K562 (cell line): ENCODE results near the gene ERI2.

Experiments
- HDGF ChIP-seq: fragments of 450-650 bp; IDR thresholded peaks from 2 replicates; pipeline ENCODE4 v1.6.1; 2016
- HSF4 ChIP-seq: fragments of 250-450 bp; sonication (Bioruptor Pico); IDR thresholded peaks from 2 replicates; pipeline ENCODE4 v2.1.2; 2022; ENCODE audit warnings: mild to moderate bottlenecking, moderate library complexity, borderline replicate concordance
- NCOA6 ChIP-seq: fragments of 450-650 bp; IDR thresholded peaks from 2 replicates; pipeline ENCODE4 v1.6.1; 2017; ENCODE audit warnings: mild to moderate bottlenecking
- TF ChIP-seq, protein P1 (sequence below), 2 experiments: fragments of 450-650 bp; formaldehyde crosslinking in 1 of 2; IDR thresholded peaks; 2 replicates each; pipeline versions ENCODE4 v1.4.0 to v1.6.1; 2014 to 2020; ENCODE audit warnings: mild to moderate bottlenecking in 2 of 2, borderline replicate concordance in 1 of 2, low read depth in 1 of 2

DNA sequence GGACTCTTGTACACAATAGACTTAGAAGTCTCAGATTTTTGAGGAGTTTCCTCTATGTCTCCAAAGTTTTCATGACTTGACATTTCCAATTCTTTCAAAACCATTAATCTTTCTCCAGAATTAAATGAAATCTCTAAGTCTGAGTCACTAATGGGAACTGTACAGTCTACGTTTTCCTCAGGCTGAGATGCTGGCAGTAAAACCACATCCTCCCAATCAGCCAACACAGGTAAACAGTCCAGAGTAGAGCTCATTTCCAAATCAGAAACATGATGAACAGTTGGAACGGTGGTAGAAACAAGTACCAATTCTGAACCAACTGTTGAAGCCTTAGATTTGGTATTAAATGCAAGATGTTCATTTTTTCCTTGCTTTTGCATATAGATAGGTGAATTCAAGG, 7.9 kb downstream of the ERI2 start:
- TF ChIP-seq, protein P1, sequence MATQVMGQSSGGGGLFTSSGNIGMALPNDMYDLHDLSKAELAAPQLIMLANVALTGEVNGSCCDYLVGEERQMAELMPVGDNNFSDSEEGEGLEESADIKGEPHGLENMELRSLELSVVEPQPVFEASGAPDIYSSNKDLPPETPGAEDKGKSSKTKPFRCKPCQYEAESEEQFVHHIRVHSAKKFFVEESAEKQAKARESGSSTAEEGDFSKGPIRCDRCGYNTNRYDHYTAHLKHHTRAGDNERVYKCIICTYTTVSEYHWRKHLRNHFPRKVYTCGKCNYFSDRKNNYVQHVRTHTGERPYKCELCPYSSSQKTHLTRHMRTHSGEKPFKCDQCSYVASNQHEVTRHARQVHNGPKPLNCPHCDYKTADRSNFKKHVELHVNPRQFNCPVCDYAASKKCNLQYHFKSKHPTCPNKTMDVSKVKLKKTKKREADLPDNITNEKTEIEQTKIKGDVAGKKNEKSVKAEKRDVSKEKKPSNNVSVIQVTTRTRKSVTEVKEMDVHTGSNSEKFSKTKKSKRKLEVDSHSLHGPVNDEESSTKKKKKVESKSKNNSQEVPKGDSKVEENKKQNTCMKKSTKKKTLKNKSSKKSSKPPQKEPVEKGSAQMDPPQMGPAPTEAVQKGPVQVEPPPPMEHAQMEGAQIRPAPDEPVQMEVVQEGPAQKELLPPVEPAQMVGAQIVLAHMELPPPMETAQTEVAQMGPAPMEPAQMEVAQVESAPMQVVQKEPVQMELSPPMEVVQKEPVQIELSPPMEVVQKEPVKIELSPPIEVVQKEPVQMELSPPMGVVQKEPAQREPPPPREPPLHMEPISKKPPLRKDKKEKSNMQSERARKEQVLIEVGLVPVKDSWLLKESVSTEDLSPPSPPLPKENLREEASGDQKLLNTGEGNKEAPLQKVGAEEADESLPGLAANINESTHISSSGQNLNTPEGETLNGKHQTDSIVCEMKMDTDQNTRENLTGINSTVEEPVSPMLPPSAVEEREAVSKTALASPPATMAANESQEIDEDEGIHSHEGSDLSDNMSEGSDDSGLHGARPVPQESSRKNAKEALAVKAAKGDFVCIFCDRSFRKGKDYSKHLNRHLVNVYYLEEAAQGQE (IDR thresholded peaks at IDR 0.05; ENCODE audit: borderline replicate concordance): no peak
- TF ChIP-seq, protein P1 (CRISPR knock-in tag; IDR thresholded peaks at IDR 0.05; ENCODE audit: low read depth): no peak
- TF ChIP-seq HDGF: no peak
- no peak for TF ChIP-seq NCOA6
- TF ChIP-seq HSF4 (CRISPR knock-in tag): no peak
